Fibroblast of skin of scalp (primary cell): Measurements from ENCODE around the gene TMEM243. TPM values are rescaled to one million over a fixed set of nuclear protein-coding genes. Genes with fewer than 3 reads are reported as not detected.
"Not testable (repeated sequence)": the region's sequence is repeated elsewhere in the genome, so short reads cannot be mapped to it uniquely, and the experiment has no call there.

Source experiments
- DNase-seq: peaks from one replicate; pipeline ENCODE4 v3.0.0-alpha.2; 2013
- polyA plus RNA-seq, 2 experiments: library from polyadenylated mRNA; unstranded; fragments of 120-200 nt; gene quantifications; one replicate each; pipeline ENCODE4 v1.2.1, GENCODE V29; 2013; ENCODE audit not compliant: insufficient read length in 2 of 2

Gene TMEM243, protein sequence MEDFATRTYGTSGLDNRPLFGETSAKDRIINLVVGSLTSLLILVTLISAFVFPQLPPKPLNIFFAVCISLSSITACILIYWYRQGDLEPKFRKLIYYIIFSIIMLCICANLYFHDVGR
- 25.2 TPM for polyA plus RNA-seq (2013, experiment 1 of 2; ENCODE audit: insufficient read length)
- 28.8 TPM for polyA plus RNA-seq (2013, experiment 2 of 2; ENCODE audit: insufficient read length)

DNA sequence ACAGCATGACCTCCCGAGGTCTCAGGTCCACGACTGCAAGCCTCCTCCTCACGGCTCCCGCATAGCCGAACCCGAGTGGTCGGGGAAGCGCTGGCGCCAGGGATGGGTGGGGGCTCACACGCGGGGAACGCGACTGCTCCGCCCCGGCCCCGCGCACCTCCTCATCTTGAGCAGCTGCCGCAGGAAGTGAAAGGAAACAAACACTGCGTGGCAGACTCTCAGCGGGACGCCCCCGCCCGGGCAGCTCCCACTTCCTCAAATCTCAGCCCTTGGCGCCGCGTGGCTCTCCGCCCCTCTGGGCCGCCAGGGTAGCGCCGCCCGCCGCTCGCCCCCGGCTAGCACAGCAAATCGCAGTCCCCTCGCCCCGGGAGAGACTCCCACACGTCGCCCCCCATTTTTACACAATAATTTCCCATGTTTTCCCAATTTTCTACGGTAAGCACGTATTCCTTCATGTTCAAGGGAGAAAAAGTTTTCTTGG is at the start of gene TMEM243:
Gene TMEM243 (minus strand): TSS at position 188 of the 481 bp plus-strand sequence. CDS start 229 bp downstream, outside the sequence.
- DNase-seq = peak; percentile 79

GRCh38 chr7:87267239-87267900 is 47.8 kb upstream of the TMEM243 start:
- DNase-seq = no peak

GRCh38 chr7:87263537-87263936 is 44.0 kb upstream of the TMEM243 start:
- DNase-seq = no peak

GRCh38 chr7:87253589-87254087 is 34.1 kb upstream of the TMEM243 start:
- DNase-seq = no peak

DNA sequence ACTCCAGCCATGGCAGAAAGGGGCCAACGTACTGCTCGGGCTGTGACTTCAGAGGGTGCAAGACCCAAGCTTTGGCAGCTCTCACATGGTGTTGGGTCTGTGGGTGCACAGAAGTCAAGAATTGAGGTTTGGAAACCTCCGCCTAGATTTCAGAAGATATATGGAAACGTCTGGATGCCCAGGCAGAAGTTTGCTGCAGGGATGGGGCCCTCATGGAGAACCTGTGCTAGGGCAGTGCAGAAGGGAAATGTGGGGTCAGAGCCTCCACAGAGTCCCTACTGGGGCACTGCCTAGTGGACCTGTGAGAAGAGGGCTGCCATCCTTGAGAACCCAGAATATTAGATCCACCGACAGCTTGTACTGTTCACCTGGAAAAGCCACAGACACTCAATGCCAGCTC is 26.1 kb upstream of the TMEM243 start:
- not testable (repeated sequence) for DNase-seq

GRCh38 chr7:87238464-87239051 is 19.0 kb upstream of the TMEM243 start:
- not testable (repeated sequence) for DNase-seq

DNA sequence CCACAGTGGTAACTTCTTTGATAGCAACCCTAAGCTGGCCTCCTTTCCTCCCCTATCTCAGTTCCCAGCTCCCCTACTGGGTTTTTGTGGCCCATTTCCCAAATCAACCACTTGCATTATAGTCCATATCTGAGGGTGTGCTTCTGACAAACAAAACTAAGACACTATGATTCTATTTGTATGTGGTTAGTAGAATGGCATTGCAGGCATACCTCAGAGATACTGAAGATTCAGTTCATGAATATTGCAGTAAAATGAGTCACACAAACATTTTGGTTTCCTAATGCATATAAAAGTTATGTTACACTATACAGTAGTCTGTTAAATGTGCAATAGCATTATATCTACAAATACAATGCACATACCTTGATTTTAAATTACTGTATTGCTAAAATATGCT is 15.4 kb upstream of the TMEM243 start:
- peak; percentile 58 for DNase-seq

DNA sequence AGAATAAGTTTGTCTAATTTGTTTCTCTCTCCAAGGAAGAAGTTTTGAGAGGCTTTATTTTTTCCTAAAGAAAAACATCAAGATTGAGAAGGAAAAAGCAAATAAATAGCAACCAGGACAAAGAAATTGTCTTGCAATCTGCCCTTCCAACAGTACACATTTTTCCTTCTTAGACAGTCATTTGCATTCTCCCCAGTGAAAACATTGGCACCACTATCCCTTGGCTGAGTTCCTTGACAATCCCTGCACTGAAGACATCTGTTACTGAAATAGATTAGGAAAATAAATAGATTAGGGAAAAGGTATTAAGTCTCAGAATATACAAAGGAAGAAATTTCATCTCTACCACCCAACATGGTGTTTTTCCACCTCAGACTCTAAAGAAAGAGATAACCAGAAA is 12.2 kb upstream of the TMEM243 start:
- no peak for DNase-seq

DNA sequence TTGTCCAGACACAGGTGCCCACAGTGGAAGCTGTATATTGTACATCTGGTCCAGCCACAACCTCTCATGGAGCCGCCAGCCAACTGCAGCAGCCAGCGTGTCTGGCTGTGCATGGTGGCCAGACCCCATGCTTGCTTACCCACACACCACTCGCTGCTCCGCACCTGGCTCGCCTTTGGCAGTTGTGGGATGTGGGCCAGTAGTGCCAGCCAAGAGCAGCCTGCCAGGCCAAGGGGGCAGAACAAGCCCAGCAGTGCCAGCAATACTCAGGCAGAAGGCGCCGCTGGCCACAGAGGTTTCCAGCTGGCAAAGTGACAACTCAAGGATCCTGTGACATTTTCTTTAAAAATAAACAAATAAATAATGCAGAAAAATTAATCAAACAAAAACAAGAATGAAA is 11.7 kb upstream of the TMEM243 start:
- no peak for DNase-seq

DNA sequence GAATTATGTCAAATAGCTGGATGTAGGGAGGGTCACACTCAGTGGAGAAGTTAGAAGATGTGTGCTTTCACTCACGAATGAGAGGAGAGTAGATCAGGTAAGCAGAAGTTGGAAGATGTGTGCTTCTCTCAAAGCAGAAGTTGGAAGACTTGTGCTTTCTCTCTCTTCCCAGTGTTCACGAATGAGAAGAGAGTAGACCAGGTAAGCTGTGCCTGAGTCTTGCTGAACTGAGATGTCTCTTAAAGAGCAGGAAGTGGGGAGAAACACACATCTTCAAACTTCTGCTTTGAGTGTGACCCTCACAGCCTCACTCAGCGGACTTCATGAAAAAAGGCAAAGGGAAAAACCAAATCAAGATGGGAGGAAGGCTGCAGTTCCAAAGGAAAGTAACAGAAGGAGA is 7.0 kb upstream of the TMEM243 start:
- no peak for DNase-seq

GRCh38 chr7:87225696-87226095 is 6.2 kb upstream of the TMEM243 start:
- peak; percentile 23 for DNase-seq

DNA sequence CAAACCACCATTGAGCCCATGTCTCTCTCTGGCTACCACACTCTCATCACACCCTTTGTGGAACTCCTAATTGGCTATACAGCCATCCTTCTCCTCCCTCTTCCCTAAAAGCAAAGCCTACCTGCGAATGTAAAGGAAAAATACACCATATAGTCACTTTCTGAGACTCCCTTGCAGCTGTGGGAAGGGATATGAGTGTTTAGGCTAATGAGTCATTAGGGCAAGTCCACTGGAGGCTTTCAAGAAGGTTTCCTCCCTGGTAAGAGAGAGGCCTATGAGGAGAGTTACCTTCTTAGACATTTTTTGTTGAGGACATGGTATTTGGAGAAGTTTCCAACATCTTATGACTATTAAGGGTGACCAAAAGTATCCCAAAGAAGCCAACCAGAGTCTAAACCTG is 4.1 kb upstream of the TMEM243 start:
- DNase-seq = no peak

DNA sequence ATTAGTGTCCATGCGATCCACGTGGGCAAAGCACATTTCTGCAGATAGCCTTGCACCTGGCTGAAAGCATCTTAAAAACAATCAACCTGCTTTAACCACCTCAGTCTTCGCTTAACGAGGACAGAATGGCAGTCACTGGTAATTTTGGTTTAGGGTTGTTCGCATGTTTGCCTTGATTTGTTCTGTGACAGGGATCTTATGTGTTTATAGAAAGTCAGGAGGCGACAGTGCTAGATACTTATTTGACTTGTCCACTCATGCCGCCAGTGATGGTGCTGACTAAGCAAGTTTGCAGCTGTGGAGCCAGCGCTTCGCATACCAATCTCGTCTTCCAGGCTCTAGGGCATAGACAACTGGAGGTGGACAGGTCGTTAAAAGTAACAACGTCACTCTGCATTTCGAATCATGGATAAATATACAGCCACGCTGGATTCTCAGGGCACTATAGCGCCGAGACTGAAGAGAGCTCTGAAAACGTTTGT is 1.2 kb upstream of the TMEM243 start:
- no peak for DNase-seq

GRCh38 chr7:87220026-87220733 is 648 bp upstream of the TMEM243 start:
- DNase-seq = peak; percentile 78

DNA sequence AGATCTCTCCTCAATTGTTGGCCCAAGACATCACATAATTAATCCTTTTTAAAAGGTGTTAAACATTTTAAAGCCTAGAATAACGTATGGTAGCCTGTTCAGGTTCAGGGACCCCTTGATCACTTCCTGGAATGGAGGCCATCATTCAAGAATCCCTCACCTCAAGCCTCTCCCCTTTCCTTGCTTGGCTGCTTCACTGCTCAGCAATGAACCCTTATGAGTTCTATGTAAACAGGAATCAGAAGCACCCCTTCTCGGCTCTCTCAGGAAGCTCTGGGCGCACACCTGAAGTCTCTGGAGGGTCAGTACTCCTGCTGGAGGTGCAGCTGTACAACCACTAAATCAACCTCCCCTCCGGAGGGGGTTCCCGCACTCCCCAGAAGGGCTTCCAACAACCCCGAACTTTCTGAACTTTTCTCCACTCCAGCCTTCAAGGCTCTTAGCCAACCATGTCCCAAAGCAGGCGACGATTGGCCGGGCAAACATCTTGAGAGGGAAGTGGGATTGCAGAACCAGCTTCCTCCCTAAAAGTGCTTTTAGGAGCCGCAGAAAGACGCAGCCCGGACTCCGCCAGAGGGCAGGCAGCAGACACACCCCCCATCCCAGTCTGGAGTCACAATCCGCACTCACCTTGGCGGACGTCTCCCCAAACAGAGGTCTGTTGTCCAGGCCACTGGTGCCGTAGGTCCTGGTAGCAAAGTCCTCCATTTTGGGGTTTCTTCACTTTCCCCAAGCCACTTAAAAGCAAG is 562 bp downstream of the TMEM243 start:
- peak; percentile 40 for DNase-seq

DNA sequence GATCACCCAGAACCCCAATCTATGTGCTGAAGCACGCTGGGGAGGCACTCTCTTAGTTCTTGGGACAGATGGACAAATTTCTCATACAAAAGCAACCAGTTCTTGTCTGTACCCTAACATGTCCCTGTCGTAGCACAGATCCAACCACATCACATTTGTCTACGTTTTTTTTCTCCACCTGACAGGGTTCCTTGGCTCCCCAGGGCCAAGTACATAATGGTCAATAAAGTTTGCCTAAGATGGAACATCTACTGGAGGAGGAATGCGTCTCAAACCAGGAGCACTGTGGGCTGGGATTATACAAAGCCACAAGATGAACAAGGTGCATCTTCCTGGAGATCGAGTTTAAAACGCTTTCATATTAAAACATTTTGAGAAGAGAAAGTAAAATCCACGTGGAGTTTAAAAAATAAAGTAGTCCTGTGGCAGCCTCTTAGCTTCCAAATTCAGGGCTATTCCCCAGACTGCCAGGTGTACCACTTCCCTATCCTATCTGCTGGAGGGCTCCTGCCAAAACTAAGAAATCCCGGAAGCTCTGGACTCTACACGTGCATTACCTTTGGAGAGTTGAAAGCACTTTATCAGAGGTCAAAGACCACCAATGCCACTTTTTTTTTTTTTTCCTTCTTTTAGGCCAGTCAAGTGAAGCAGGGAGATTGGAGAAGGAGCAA is 1.4 kb downstream of the TMEM243 start:
- no peak for DNase-seq

GRCh38 chr7:87216701-87217508 is 2.6 kb downstream of the TMEM243 start:
- no peak for DNase-seq

GRCh38 chr7:87215046-87215445 is 4.5 kb downstream of the TMEM243 start:
- DNase-seq = no peak

DNA sequence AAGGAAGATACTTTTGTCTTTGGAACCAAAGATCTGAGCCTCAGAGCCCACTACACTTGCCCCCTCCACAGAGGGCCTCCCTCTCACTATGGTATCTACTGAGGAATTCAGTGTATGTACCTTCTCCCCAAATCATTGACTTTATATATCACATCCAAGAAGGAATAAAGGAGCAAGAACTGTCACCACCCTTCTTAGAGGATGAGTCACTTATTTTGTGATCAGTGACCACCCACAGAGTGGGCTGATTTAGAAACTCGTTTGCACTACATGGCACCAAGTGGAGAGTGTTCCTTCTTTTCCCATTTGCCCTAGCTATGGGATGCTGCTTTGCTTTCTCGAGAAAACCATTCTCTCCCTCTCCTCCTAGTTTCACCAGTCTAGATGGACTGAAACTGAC is 5.7 kb downstream of the TMEM243 start:
- peak; percentile 72 for DNase-seq

- DNase-seq = no peak
Observed at GRCh38 chr7:87213252-87213651, 6.3 kb downstream of the TMEM243 start.

GRCh38 chr7:87212498-87212897 is 7.0 kb downstream of the TMEM243 start:
- DNase-seq = no peak
